GM19397 (cell line): ENCODE results near the gene LDLRAD4.

Experiments
- ATAC-seq: cut with Tn5 transposase; IDR thresholded peaks from one replicate; pipeline ENCODE4 v1.9.1; 2021; ENCODE audit warnings: mild to moderate bottlenecking, moderate library complexity; ENCODE audit not compliant: unreplicated experiment

LDLRAD4 gene

DNA sequence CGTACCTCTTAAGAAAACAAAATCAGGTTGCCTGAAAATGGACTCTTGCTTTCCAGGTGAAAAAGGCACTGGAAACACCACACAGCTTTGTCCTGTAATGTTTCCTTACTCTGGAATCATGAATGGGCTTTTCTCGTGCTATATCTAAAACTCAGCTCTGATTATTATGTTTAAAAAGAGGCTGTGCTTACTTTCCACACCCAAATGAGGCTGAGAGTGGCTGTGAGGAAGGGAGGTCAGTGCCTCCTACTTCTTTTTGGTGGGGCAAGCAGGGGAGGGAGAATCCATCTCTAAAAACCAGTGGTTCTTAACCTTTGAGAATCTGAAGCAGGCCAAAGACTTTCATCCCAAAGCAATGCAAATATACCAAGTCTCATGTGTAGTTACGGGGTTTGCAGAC lies 359.2 kb downstream of the LDLRAD4 start:
- ATAC-seq: no peak

DNA sequence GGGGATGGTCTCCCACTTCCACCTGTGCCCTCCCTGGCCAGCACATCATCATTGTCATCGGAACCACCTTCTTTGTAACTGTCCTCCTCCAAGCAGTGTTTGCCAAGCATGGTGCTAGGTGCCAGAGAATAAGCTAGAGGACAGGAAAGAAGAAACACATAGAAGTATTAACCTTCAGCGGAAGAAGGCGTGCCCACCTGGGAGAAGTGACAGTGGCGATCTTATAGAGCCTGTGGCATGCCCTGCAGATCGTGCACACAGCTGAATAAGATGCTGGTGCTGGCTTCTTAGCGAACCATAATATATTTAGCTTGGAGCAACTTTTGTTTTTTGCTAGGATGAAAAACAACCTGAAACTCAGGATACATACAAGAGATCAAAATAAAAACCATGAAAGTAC lies 359.8 kb downstream of the LDLRAD4 start:
- no peak for ATAC-seq

DNA sequence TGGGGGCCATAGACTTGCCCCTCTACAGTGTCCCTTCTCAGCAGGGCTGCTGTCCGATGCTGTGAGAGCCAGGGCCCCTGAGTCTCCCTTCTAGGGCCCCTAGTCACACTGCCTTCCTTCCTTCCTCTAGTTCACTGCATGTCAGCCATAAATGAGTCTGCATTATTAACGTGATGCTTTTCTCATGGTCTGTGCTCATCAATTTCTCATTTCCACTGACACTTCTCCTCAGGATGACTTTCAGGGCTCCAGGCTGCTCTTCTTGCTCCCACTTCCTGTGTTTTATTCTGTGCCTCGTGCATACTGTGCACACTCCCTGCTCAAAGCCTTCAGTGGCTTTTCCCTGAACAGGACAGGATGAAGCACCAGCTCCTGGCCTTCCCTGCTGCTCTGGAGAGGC lies 361.3 kb downstream of the LDLRAD4 start:
- ATAC-seq: no peak

- ATAC-seq: no peak
These were observed 361.8 kb downstream of the LDLRAD4 start for GRCh38 chr18:13580351-13580750.

- no peak for ATAC-seq
These were observed 362.4 kb downstream of the LDLRAD4 start for GRCh38 chr18:13580991-13581390.

DNA sequence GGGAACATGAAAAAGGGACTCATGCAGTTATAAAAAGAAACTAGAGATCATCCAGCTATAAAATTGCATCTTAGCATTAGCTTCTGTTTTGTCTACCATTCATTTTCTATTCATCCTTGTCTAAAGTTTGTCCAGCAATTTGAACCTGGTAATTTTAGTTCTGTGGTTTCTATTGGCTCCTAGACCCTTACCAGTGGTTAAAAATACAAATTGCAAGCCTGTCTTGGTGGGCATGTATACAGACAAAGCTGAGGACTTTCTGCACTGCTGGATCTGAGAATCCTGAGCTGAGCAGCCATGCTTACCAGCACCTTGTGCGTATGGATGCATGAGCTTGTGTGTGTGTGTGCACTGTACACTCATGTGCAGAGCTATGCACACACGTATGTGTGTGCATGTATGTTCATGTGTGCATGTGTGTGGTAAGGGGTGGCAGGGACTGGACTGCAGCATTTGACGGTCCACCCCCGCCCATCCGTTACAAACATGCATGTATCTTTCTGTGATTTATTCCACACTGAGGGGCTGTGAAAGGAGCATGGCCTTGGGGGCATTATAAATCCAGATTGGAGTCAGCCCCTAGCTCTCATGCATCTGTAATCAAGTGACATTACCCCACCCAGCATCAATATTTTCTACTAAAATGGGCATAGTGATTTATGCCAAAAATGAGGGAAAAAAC lies 363.1 kb downstream of the LDLRAD4 start:
- no peak for ATAC-seq

- no peak for ATAC-seq
These were observed 363.7 kb downstream of the LDLRAD4 start for GRCh38 chr18:13582178-13582670.

DNA sequence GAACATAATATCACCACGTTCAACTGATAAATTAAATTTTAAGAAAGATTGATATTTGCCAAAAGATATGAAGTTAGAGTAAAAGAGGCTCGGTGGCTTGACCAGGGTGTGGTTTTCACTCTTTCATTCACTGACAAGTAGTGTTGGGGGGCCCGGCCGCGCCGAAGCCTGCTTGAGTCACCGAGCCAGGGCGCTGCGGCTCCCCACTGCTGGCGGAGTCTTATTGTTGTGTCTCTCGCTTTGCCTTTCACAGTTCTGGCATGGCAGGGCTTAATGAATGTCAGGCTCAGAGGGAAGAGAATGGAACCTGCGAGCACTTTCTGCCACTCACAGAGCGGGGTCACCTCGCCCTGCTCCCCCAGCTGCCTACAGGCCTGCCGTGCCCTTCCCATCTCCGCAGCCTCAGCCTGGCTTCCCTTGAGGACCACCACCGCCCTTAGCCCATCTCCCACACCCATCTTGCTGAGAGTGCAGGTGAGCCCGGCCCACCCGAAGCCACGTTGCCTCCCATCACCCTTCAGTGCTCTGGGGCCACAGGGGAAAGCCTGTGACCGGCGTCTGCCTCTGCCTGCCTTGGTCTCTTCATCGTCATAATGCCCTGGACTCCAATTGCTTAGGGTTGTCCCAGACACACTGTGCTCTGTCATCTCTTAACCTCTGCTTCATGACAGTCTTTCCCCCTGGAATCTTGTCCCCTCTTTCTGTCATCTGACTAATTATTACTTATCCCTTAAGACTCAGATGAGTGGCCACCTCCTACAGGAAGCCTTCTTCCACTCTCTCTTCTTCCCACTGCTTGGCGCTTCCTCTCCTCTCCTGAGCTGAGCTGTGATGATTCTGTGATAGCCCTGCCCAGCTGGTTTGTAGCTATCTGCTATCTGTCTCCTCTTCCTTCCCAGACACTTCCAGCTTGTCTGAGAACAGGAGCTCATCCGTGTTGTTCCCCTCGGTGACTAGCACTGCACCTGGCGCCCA lies 365.3 kb downstream of the LDLRAD4 start:
- ATAC-seq: no peak

- no peak for ATAC-seq
These were observed 366.3 kb downstream of the LDLRAD4 start for GRCh38 chr18:13584825-13585224.

DNA sequence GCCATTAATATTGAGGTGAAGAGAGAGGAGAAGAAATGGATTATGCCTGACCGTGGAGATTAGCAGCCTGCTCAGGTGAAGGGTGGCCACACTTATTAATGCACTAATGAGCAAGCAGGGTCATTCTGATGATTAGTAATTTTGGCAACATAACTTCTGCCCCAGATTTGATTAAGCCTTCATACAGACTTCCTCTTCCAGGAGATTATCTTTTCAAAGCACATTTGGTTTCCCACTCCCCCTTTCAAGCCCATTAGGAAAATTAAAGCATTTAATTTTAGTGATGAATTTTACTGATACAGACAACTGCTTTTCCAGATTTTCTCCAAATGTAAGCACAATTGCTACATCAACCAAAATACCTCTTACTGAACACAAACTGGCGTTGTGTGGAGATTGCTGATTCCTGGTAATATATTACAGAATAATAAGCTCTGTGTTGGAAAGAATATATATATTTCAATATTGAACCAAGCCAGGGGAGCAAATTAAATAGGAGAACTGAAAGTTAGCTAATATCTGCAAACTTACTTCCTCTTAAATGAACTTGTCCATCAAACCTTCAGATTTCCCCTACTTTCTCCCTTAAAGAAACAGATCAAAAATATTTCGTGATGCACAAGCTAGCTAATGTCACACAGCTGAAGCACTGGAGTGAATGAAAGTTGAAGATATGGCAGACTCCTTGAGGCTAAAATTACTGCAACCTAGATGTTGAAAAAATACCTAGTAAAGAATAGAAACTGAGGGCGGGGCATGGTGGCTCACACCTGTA lies 367.0 kb downstream of the LDLRAD4 start:
- ATAC-seq: no peak

DNA sequence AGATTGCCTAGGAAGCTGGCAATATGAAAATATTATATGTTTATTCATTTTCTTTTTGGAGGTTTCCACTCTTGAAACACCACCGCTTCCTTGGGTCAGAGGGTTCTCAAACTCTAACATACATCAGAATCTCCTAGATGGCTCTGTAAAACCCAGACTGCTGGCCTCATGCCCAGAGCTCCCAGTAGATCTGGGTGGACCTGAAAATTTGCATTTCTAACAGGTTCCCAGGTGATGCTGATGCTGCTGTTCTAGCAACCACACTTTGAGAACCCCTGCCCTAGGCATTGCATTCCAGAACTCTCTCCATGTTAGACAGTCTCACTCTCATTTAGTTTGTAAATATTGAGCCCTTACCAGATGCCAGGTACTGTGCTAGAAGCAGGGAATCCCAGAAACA lies 368.4 kb downstream of the LDLRAD4 start:
- no peak for ATAC-seq

GRCh38 chr18:13587477-13587876 lies 368.9 kb downstream of the LDLRAD4 start:
- no peak for ATAC-seq

DNA sequence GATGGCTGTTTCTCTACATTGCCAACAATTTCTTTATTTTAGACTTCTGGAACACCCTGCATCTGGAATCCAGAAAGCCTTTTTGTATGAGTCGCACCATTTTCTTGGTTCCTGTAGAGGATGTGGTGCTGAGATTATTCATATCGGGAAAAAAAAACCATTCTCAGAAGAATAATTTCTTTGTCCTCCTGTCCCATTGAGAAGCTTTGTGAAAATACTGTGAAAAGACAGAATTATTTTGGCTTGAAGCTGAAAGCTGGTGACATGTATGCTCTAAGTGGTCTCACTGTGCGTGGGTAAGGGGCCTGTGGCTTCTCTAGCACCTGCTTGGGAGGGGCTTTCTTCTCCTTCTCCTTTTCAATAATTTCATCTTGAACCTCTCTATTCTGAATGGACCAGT lies 369.4 kb downstream of the LDLRAD4 start:
- ATAC-seq: no peak

GRCh38 chr18:13589316-13589715 lies 370.8 kb downstream of the LDLRAD4 start:
- no peak for ATAC-seq

GRCh38 chr18:13589943-13590342 lies 371.4 kb downstream of the LDLRAD4 start:
- ATAC-seq: no peak

DNA sequence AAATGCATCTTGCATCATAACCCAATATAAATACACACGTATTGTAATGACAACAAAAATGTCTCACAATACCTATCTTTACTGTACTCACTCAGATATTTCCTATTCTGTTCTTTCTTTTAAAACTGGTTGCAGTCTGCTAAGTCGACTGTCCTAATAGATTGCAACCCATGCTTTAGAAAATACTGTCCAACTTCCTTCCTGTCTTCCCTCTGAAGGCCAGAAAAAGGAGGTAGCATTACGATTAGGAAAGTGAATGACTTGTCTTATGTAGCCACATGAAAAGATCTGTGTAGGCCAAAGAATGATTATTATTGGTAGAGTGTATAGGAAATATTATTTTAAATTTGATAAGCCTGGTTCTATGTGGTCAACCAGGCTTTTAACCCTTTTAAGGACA lies 373.7 kb downstream of the LDLRAD4 start:
- ATAC-seq: no peak

- no peak for ATAC-seq
These were observed 376.0 kb downstream of the LDLRAD4 start for GRCh38 chr18:13594551-13594950.

- ATAC-seq: no peak
These were observed 378.5 kb downstream of the LDLRAD4 start for GRCh38 chr18:13597068-13597467.

GRCh38 chr18:13598591-13598990 lies 380.0 kb downstream of the LDLRAD4 start:
- no peak for ATAC-seq

- ATAC-seq: no peak
These were observed 380.5 kb downstream of the LDLRAD4 start for GRCh38 chr18:13599031-13599430.
